Measurements from ENCODE around the gene UBTD1. TPM values are rescaled to one million over a fixed set of nuclear protein-coding genes. Genes with fewer than 3 reads are reported as not detected.

Gene UBTD1
- total RNA-seq, 1 donor, result 30.2 TPM

GRCh38 chr10:97593421-97593820, 94.7 kb downstream of the UBTD1 start:
- no peak for DNase-seq (ENCODE audit: low read depth)
- no peak overlapping the region for H3K4me3 ChIP-seq (ENCODE audit: low read depth, low read length)
- no peak for TF ChIP-seq CTCF (IDR thresholded peaks at IDR 0.05; ENCODE audit: insufficient read depth, low read depth, low read length)

- DNase-seq (ENCODE audit: low read depth), result peak; percentile 54
- H3K4me3 ChIP-seq (ENCODE audit: low read depth, low read length), result no peak overlapping the region
- no peak for TF ChIP-seq CTCF (IDR thresholded peaks at IDR 0.05; ENCODE audit: insufficient read depth, low read depth, low read length)
Measured at GRCh38 chr10:97596101-97597082, 97.7 kb downstream of the UBTD1 start.

- no peak for DNase-seq (ENCODE audit: low read depth)
- TF ChIP-seq CTCF (IDR thresholded peaks at IDR 0.05; ENCODE audit: insufficient read depth, low read depth, low read length), result no peak
- no peak overlapping the region for H3K4me3 ChIP-seq (ENCODE audit: low read depth, low read length)
Measured at GRCh38 chr10:97597778-97598177, 99.1 kb downstream of the UBTD1 start.

- H3K4me3 ChIP-seq (ENCODE audit: low read depth, low read length), result no peak overlapping the region
- DNase-seq (ENCODE audit: low read depth), result no peak
- TF ChIP-seq CTCF (IDR thresholded peaks at IDR 0.05; ENCODE audit: insufficient read depth, low read depth, low read length), result no peak
Measured at GRCh38 chr10:97598407-97599271, 99.9 kb downstream of the UBTD1 start.

GRCh38 chr10:97599272-97599619, 100.5 kb downstream of the UBTD1 start:
- TF ChIP-seq CTCF (IDR thresholded peaks at IDR 0.05; ENCODE audit: insufficient read depth, low read depth, low read length), result no peak
- no peak for DNase-seq (ENCODE audit: low read depth)
- no peak overlapping the region for H3K4me3 ChIP-seq (ENCODE audit: low read depth, low read length)

GRCh38 chr10:97600616-97601015, 101.9 kb downstream of the UBTD1 start:
- H3K4me3 ChIP-seq (ENCODE audit: low read depth, low read length), result no peak overlapping the region
- TF ChIP-seq CTCF (IDR thresholded peaks at IDR 0.05; ENCODE audit: insufficient read depth, low read depth, low read length), result no peak
- no peak for DNase-seq (ENCODE audit: low read depth)

Data from fibroblast of villous mesenchyme (primary cell).